Activated CD8-positive, alpha-beta memory T cell treated with anti-CD3 and anti-CD28 coated beads for 48 hours (primary cell): Measurements from ENCODE around the gene CMTM7.

Experiments
- DNase-seq, 3 experiments: peaks; one replicate each; pipeline ENCODE4 v3.0.0-alpha.2; 2020; ENCODE audit warnings: low read depth in 2 of 3, low spot score in 2 of 3

Gene CMTM7

DNA sequence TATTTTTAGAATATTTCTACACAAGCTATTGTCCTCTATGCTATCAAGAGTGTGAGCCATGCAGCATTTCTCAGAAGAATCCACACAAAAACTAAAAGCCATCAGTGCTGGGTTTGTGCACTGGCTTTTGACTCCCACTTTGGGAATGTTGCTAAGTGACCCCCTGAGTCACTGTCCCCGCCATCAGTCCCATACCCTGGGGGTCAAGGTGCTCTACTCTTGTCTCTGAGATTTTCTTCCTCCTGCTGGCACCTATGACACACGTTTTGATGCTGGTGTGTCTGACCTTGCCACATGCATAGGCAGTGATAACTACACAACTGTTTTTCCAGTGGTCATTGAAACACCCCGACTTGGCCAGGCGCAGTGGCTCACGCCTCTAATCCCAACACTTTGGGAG lies 19.8 kb downstream of the CMTM7 start:
- no peak for DNase-seq

DNA sequence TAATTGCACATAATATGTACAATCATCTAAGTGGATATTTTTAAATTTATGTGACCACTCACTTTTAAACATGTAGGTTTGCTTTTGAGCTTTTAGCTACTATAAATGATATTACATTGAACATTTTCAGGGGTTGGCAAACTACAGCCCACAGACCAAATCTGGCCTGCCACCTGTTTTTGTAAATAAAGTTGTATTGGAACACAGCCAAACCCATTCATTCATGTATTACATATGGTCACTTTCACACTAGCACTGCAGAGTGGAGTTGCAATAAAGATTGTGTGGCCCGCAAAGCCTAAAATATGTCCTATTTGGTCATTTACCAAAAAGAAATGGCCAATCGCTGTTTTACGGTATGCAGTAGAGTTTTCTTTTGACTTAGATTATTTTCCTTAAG lies 21.2 kb downstream of the CMTM7 start:
- no peak for DNase-seq

DNA sequence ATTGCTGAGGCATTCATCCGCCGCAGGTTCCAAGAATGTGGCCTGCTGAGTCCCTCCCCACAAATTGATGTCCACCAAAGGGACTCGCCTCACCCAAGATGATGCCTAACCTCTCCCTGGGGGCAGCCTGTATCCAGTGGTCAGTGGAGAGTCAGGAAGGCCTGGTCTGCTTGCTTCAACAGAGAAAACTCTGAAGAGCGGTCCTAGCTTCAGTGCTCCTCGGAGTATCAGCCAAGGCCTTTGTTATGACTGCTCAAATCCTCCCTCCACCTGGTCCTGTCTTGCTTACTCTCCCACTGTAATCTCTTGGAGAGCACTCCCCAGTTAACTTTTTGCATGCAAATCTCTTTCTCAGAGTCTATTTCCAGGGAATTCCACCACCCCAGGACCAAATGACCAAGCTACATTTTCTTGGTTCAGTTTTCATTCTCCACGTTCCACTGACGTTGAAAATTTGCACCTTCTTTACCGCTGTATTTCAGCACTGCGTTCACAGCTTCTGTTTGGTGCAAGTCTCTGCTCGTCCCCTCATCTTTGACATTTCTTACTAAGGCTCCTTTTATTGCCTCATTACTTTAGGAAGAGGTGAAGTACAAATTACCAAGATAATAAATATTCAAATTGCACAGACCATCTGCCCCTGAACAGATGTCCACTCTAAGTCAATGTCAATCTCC lies 22.3 kb downstream of the CMTM7 start:
- DNase-seq: no peak

DNA sequence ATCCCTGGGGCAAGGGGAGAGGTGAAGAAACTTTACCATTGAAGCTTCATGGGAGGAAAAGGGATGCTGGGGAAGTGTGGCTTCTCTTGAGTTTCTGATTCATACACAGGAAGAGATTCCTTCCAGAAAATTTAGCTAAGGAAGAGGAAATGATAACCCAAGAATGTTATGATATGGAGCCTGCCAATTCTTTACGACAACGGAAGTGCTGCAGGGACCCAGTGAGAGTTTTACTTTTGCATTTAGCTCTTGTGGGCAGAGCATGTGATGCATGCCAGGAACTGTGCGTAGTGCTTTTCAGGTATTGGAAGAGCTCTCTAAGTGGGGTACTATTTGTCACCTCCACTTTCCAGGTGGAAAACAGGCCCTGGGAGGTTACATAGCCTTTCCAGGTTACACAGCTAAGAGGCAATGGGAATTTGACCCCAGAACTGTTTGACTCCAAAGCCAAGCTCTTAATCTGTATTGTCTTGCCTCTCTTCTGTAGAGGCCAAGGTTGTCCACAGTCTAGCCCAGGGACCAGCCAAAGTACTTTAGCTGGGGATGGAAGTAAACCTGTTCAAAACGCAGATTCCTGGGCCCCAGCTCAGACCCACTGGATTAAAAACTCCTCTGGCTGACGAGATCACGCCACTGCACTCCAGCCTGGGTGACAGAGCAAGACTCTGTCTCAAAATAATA lies 23.0 kb downstream of the CMTM7 start:
- no peak for DNase-seq

DNA sequence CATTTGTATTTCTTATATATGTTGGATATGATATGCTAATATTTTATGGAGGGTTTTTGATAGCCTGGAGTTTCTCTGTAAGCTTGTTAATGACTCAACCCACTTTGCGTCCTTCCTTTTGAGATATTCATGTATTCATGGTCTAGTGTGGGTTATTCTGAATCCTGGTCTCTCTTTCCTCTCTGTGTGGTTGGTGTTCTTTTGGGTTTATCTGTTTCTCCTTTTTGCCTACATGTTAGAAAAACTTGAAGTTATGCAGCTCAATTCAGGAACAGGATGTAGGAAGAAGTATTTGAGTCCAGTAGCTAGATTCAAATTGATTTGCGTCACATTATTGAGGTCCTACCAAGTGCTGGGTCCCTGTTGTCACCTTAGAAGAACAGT lies 28.1 kb downstream of the CMTM7 start:
- DNase-seq: no peak

DNA sequence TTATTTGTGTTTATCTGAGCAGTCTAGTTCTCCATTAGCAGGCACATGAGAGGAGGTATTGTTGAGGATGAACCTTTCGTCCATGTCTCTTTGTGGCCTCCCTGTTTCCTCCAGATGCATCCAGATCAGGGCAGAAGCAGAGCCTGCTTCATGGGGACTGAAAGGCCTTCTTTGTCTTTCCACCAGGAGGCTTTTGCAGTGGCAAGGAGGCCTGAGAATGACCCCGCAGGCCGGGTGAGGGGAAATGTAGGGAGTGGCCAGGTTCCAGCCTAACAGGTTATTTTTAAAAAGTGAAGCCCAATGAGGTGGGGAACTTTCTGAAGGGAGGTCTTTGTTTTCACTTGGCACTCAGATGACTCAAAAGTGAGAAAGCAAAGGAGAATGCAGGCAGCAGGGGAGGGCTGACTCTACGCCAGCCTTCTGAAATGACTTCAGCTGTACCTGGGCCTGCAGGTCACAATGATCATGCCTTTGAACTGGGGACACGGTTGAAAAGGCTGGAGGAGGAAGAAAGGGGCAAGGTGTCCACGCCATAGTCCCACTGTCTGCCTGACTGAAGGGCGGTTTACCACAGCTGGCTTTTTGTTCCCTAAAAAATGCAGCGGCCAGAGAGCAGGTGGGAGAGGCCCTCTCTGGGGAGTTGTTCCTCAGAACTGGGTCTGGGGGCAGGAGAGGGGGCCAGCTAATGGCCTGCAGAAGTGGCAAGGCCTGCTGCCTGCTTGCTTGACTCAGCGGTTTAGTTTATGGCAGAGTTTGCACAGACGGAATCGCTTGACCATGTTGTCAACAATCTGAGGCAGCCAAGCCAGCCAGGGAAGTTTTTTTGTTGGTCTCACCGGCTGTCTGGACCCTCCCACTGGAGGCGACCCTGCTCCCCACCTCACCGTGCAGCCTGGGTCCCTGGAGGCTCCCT lies 28.7 kb downstream of the CMTM7 start:
- no peak for DNase-seq

- DNase-seq: no peak
Observed at GRCh38 chr3:32421185-32421584, 29.5 kb downstream of the CMTM7 start.

GRCh38 chr3:32421991-32422859 lies 30.6 kb downstream of the CMTM7 start:
- no peak for DNase-seq

GRCh38 chr3:32422943-32423342 lies 31.3 kb downstream of the CMTM7 start:
- DNase-seq: no peak

- no peak for DNase-seq
Observed at GRCh38 chr3:32423534-32423933, 31.9 kb downstream of the CMTM7 start.

GRCh38 chr3:32423956-32424557 lies 32.4 kb downstream of the CMTM7 start:
- no peak for DNase-seq

- DNase-seq: no peak
Observed at GRCh38 chr3:32424581-32425250, 33.1 kb downstream of the CMTM7 start.

DNA sequence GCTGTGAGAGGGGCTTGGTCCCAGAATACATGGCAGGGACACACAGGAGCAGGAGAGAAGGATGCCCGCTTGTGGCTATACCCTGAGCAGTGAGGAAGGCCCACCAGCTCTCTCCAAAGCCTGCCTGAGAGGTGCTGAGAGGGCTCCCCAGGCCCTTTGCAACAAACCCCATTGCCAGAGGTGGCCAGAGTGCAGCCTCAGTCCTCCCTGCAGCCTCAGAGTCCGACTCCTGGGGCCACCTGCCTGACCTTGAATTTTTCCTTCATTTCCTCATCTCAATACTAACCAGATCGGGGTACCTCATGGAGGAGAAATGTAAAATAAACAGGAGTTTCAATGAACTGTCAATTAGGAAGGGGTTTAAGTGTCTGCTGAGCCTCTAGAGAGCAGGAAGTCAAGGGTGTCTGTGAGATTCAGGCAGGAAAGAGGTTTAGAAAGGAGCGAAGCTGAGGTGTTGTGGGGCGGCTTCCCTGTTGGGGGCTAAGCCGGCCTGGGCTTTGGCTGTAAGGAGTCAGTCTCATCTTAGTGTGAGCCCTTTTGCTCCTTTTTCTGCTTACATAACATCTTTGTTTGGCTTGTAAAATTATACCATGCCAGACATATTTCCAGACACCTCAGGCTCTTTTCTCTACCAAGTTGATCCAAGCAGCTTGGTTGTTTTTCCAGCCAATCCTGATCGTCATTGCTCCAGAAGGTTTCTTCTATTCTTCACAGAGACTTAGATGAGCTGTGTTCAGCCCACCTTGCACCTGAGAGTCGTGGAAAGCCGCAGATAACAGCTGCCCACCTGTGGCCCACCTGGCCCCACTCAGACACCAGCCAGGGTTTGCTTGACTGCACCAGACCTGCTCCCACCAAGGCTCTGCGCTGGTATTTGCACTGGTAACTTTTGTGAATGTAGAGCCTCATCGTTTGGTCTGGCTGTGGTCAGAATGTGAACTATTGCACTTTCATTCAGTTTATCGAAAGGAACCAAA lies 36.7 kb downstream of the CMTM7 start:
- no peak for DNase-seq

DNA sequence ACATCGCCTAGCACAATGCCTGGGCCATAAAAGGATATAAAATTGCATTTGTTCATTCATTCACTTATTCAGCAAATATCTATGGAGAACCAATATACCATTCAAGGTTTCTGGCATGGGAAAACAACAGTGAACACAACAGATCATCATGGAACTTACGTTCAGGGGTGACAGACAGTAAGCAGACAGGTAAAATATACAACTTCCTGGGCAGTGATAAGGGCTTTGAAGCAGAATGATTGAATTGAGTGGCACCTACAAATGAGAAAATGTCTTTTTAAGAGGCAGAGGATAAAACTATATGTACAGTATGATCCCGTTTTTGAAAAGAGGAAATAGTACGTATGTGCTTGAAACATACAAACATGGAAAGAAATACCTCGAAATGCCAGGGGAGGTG lies 39.2 kb downstream of the CMTM7 start:
- DNase-seq: no peak

DNA sequence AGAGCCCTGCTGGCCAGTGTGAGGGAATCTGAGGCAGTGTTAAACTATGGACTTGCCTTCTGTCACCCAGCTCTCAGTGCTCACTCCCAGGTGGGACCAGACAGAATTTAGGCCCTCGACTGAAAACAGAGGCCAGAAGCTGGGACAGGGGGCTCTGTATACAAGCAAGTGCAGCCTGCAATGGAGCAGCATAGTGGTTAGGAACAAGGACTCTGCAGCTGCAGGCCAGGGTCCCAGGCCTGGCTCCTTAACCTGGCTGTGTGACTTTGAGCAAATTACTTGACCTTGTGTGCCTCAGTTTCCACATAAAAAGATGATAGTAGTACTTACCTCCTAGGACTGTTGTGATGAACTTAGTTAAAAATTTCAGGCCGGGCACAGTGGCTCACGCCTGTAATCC lies 39.8 kb downstream of the CMTM7 start:
- DNase-seq: no peak

GRCh38 chr3:32432045-32432710 lies 40.5 kb downstream of the CMTM7 start:
- DNase-seq: no peak

- DNase-seq: no peak
Observed at GRCh38 chr3:32432711-32433530, 41.3 kb downstream of the CMTM7 start.

DNA sequence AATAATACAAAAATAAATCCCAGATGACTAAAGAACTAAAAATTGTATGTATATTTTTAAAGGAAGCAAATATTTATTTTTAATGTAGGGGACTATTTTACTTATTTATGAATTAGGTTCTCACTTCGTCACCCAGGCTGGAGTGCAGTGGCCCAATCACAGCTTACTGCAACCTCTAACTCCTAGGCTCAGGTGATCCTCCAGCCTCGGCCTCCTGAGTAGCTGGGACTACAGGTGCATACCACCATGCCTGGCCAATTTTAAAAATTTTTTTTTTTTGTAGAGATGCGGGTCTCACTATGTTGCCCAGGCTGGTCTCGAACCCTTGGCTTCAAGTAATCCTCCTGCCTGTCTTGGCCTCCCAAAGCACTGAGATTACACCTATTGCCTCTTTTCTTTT lies 42.6 kb downstream of the CMTM7 start:
- no peak for DNase-seq
